Measurements from ENCODE around the gene FBXW7. TPM values are rescaled to one million over a fixed set of nuclear protein-coding genes. Genes with fewer than 3 reads are reported as not detected.

FBXW7 gene
- total RNA-seq, 1 donor from 2014 or later, result 21.0 TPM

- DNase-seq (ENCODE audit: extremely low spot score, unreplicated experiment), result no peak
Measured at GRCh38 chr4:152431291-152431690, 104.6 kb downstream of the FBXW7 start.

GRCh38 chr4:152430507-152430906, 105.4 kb downstream of the FBXW7 start:
- no peak for DNase-seq (ENCODE audit: extremely low spot score, unreplicated experiment)
- Mint-ChIP-seq H3K27ac (ENCODE audit: unreplicated experiment) (no peak overlapping the region), H3K4me1 (ENCODE audit: unreplicated experiment) (peaks cover 3% of the 10 kb centered on the region), H3K9me3 (ENCODE audit: unreplicated experiment) (no peaks in the 10 kb centered on the region), H3K36me3 (ENCODE audit: unreplicated experiment) (no peaks in the 10 kb centered on the region), H3K27me3 (ENCODE audit: unreplicated experiment) (no peaks in the 10 kb centered on the region), H3K4me3 (ENCODE audit: unreplicated experiment) (no peak overlapping the region)
- no peak for TF ChIP-seq CTCF (IDR thresholded peaks at IDR 0.05)

More at GRCh38 chr4:152431291-152431690, 104.6 kb downstream of the FBXW7 start:
- Mint-ChIP-seq H3K36me3 (ENCODE audit: unreplicated experiment) (peaks cover 3% of the 10 kb centered on the region), H3K4me3 (ENCODE audit: unreplicated experiment) (no peak overlapping the region), H3K27ac (ENCODE audit: unreplicated experiment) (no peak overlapping the region), H3K9me3 (ENCODE audit: unreplicated experiment) (peaks cover 4% of the 10 kb centered on the region), H3K4me1 (ENCODE audit: unreplicated experiment) (peaks cover 3% of the 10 kb centered on the region), H3K27me3 (ENCODE audit: unreplicated experiment) (no peaks in the 10 kb centered on the region)
- TF ChIP-seq CTCF (IDR thresholded peaks at IDR 0.05), result no peak

- Mint-ChIP-seq H3K36me3 (ENCODE audit: unreplicated experiment) (peaks cover 2% of the 10 kb centered on the region), H3K4me1 (ENCODE audit: unreplicated experiment) (peaks cover 12% of the 10 kb centered on the region), H3K27ac (ENCODE audit: unreplicated experiment) (no peak overlapping the region), H3K9me3 (ENCODE audit: unreplicated experiment) (no peaks in the 10 kb centered on the region), H3K4me3 (ENCODE audit: unreplicated experiment) (no peak overlapping the region), H3K27me3 (ENCODE audit: unreplicated experiment) (no peaks in the 10 kb centered on the region)
- TF ChIP-seq CTCF (IDR thresholded peaks at IDR 0.05), result no peak
- DNase-seq (ENCODE audit: extremely low spot score, unreplicated experiment), result no peak
Measured at GRCh38 chr4:152427981-152428380, 107.9 kb downstream of the FBXW7 start.

GRCh38 chr4:152424977-152425376, 110.9 kb downstream of the FBXW7 start:
- Mint-ChIP-seq H3K4me3 (ENCODE audit: unreplicated experiment) (no peak overlapping the region), H3K27me3 (ENCODE audit: unreplicated experiment) (no peaks in the 10 kb centered on the region), H3K9me3 (ENCODE audit: unreplicated experiment) (no peaks in the 10 kb centered on the region), H3K4me1 (ENCODE audit: unreplicated experiment) (peaks cover 10% of the 10 kb centered on the region), H3K27ac (ENCODE audit: unreplicated experiment) (no peak overlapping the region), H3K36me3 (ENCODE audit: unreplicated experiment) (peaks cover 2% of the 10 kb centered on the region)
- DNase-seq (ENCODE audit: extremely low spot score, unreplicated experiment), result no peak
- TF ChIP-seq CTCF (IDR thresholded peaks at IDR 0.05), result no peak

- Mint-ChIP-seq H3K4me1 (ENCODE audit: unreplicated experiment) (peaks cover 10% of the 10 kb centered on the region), H3K9me3 (ENCODE audit: unreplicated experiment) (no peaks in the 10 kb centered on the region), H3K27me3 (ENCODE audit: unreplicated experiment) (no peaks in the 10 kb centered on the region), H3K4me3 (ENCODE audit: unreplicated experiment) (no peak overlapping the region), H3K36me3 (ENCODE audit: unreplicated experiment) (peaks cover 2% of the 10 kb centered on the region), H3K27ac (ENCODE audit: unreplicated experiment) (no peak overlapping the region)
- no peak for TF ChIP-seq CTCF (IDR thresholded peaks at IDR 0.05)
- DNase-seq (ENCODE audit: extremely low spot score, unreplicated experiment), result no peak
Measured at GRCh38 chr4:152424396-152424795, 111.5 kb downstream of the FBXW7 start.

All from osteocyte (in vitro differentiated cells).